SIG-M5 (cell line): ENCODE measurements around the gene DHRS7B.
"Not testable (repeated sequence)": the region's sequence is repeated elsewhere in the genome, so short reads cannot be mapped to it uniquely, and the experiment has no call there.

Experiments used
- DNase-seq: peaks from one replicate; lab custom pipeline; 2025; lab: John Stamatoyannopoulos, UW

The DHRS7B gene

GRCh38 chr17:21177854-21178600 is 51.3 kb downstream of the DHRS7B start:
- no peak for DNase-seq

DNA sequence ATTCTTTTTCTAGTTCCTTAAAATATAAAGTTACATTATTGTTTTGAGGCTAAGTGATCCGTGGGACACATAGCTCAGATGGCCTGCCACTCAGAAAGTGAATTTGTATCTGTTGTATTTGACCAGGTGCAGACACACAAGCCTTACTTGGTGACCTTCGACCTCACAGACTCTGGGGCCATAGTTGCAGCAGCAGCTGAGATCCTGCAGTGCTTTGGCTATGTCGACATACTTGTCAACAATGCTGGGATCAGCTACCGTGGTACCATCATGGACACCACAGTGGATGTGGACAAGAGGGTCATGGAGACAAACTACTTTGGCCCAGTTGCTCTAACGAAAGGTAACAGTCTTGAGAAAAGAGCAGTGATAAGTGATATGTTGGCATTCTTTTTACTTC is 56.7 kb downstream of the DHRS7B start:
- no peak for DNase-seq

DNA sequence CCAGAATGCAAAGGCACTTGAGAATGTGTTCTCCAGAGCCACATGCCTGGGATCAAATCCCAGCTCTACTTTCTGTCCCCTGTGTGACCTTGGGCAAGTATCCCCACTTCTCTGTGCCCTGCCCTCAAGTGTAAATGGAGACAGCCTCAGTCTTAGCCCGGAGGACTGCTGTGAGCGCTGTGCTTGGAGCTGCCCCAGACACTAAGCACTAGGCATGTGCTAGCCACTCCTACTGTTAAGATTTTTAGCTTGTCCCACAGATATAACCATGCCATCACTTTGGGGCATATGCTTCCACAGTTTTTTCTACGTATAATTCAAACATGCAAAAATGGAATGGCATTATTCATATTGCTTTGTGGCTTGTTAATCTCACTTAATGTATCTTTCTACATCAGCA is 57.8 kb downstream of the DHRS7B start:
- no peak for DNase-seq

DNA sequence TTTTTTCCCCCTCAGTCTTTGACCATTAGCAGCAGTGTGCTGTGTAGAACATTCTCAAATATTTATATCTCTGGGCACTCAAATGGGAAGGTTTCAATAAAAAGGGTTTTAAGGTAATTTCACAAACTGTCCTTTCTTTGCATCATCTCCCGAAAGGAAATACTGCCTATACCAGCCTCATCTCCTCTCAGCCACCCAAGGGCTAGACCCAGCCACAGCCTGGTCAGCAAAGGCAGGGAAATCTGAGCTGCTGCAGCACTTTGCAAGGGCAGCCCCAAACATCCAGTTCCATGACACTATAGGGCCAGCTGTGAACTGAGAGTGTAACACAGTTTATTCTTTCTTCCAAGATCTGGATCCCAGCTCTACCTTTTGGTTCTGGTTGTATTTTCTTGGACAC is 58.3 kb downstream of the DHRS7B start:
- no peak for DNase-seq

DNA sequence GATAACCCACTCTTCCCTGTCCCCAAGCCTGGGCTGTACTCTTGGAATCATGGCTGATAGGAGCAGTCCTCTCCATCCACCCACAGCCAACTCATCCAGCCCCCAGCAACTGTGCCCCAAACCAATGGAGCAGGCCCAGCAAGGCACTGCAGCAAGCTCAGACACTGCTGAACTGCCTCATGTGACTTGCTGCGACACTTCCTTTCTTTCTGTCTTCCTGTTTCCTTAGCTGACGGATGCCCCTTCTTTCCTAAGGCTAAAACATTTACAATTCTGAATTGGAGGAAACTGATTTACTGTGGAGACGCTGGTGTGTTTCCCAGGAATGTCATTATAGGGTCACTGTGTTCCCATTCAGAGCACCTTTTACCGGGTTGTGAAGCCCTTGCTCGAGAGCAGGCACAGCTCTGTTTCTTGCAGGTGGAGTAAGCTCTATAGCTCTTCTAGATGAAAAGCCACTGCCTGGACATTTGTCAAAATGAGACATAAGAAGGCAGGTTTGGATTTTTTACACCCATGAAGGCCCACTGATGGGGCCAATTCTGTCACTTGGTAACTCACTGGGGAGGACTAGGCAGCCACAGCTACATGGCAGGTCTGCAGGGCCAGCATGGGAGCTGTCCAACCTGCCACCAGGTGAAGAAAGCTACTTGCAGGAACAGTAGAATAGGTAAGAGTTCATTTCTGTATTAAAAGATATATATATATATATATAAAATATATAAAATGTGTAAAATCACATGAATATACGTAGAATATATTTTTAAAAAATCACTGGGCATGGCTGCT is 59.8 kb downstream of the DHRS7B start:
- DNase-seq: no peak

DNA sequence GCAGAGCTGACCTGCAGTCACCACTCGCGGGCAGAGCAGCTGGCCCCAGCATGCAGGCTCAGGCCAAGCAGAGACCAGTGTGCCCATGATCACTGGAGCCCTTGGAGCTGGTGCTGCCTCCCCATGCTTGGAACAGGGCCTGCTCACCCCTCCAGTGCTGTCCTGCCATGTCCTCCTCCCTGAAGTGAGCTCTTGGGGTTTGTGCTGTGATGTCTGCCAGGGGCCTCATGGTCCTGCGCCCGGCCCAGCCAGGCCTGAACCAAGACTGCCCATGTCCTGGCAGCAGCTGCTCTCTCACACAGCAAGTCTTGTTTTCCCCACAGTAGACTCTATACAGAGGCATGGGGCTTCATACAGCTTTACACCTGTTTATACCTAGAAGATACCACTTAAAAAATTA is 62.6 kb downstream of the DHRS7B start:
- no peak for DNase-seq

DNA sequence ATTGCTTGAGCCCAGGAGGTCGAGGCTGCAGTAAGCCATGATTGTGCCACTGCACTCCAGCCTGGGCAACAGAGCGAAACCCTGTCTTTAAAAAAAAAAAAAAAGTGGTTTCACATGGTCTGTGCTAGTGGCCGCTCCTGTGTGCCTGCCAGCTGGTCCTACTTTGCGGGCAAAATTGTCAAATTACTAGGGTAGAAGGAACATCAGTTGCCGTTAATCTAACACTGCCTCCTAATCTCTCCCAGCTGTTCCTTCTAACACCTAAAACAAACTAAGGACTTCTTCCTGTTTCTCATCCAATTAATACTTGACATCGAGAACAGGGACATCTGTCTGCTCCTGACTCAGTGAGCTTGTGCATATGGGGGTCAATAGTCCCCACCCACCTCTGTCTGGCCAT is 63.3 kb downstream of the DHRS7B start:
- no peak for DNase-seq

GRCh38 chr17:21191698-21192097 is 64.9 kb downstream of the DHRS7B start:
- no peak for DNase-seq

DNA sequence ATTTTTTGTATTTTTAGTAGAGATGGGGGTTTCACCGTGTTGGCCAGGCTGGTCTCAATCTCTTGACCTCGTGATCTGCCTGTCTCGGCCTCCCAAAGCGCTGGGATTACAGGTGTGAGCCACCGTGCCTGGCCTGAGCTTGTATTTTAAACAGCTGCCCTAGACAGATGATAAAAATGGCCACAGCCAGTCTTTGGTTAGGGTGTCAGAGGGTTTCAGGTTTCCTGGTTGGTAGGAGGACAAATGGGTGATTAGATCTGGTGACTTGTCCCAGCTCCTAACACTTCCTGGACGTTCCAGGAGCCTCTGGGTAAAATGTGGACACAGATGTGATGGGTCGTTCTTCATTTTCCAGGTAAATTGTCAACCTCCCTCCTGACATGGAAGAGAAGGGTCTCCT is 65.7 kb downstream of the DHRS7B start:
- DNase-seq: not testable (repeated sequence)

- DNase-seq: no peak
These were observed 66.3 kb downstream of the DHRS7B start for GRCh38 chr17:21193031-21193430.

DNA sequence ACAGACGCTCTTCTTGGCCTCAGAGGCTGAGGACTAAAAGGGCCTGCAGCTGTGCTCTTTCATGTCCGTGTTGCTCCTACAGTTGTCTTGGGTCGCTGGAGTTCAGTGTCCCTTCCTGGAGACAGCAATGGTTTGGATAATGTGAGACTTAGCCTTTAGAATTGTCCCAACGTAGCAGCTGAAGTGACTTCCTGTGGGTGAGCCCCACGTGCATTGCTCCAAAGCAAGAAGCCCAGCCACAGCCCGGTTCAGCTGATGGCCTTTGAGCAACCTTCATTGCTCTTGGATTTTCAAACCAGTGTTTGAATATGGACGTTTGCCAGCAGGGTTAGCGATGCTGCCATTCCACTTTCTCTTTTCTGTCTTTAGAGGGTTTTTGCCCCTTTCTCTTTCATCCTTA is 67.5 kb downstream of the DHRS7B start:
- no peak for DNase-seq

- DNase-seq: no peak
These were observed 67.9 kb downstream of the DHRS7B start for GRCh38 chr17:21194703-21195102.

DNA sequence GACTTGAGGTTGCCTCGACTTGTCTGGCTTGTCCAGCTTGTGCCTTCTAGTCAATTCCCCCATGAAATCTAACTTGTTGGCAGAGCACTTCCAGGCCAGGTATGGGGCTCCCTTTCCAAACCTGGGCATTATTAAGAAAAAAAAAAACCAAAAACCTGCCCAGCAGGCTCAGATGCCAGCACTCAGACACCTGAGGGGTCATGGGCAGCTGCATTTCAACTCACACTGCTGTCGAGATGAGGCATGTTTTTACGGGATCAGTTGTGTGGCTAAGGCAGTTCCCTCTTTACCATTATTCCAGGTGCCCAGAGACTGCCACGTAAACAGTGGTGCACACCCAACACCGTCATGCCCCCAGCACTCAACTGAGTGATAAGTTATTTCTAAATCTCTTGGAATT is 69.4 kb downstream of the DHRS7B start:
- no peak for DNase-seq

DNA sequence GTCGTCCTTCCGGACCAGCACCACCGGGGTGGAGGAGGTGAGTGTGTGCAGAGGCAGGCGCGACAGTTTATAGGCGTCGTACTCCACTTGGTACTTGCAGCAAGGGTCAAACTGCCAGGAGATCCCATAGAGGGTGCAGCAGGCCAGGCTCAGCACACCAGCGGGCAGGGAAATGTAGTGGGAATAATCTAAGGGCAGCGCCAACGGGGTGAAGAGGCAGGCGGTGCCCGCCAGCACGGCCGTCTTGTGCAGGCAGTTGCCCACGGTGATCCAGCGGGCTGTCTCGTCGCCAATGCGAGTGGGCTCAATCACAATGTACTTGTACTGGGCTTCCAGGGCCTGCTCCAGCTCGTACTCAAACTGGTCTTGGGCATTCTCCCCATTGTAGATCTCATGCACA is 71.6 kb downstream of the DHRS7B start:
- no peak for DNase-seq

DNA sequence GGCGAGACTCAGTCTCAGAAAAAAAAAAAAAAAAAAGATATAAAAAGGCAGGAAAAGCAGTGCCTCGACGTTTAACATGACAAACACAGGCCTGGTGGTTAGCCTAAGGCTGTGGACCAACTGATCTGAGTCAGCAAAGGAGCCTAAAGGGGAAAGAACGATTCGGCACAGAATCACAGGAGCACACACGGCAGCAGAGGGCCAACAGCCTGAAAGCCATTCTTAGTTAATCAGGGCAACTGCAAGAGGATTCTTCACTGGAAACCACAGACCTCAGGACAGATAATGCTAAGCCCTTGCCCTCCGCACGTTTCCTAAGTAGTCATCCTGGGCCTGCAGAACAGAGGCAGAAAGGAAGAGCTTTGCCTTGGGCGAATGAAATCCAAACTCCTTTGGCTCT is 72.5 kb downstream of the DHRS7B start:
- DNase-seq: no peak

DNA sequence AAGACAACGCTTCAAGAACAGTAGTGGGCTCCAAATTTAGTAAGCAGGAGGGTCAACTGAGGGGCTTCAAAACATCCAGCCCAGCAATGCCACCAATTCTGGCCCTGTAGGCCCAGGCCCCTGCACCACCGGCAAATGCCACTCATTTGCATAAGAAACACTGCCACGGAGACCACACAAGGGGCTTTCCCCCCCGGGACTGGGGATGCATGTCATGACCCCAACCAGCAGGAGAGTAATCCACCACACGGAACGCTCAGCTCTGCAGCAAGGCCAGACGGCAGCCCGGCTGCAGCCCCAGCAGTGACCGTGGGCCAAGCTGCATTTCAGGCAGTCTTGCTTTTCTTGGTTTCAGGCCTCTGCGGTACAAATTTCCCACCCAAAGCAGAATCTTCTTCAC is 73.1 kb downstream of the DHRS7B start:
- no peak for DNase-seq

DNA sequence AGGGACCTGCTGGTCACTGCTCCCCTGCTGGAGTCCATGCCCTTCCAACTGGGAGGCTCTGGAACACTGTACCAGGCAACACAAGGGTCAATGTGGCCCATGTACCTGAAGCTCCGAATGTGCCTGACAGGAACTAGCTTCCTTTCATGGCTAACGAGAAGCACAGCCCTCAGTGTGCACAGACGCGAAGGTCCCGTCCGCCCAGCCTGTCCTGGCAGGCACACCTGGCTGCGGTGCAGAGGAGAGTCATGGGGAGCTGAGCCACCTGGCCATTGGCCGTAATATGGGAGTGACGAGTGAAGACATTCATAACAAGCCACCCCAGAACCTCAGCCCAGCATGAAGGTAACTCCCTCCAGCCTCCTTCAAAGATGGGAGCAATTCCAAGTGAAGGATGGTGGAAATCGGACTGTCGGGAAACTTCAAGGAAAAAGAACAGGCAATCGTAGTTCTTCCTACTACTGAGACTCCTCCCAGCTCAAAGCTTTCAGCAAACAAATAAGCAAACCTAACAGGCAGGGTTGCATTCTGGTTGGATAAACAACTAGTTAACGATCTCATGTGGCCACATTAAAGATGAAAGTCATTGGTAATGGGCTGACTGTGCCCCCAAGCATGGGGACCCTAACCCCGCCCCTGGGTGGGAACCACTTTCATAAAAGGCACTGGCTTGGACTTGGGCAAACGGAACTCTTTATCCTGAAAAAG is 74.0 kb downstream of the DHRS7B start:
- DNase-seq: no peak

DNA sequence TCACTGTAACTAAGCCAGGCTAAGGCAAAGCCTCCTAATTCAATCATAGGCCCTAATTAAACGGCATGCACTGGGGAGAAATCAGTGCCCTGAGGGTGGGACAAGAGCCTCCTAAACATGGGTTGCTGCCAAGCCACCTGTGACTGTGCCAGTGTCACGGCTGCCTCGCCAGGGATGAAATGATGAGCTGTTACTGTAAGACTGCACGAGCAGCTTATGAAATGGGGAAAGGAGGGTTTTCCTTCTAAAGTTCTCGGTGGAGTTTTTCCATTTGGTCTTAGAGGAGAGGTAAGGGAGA is 74.5 kb downstream of the DHRS7B start:
- no peak for DNase-seq

- no peak for DNase-seq
These were observed 75.1 kb downstream of the DHRS7B start for GRCh38 chr17:21201874-21202273.

DNA sequence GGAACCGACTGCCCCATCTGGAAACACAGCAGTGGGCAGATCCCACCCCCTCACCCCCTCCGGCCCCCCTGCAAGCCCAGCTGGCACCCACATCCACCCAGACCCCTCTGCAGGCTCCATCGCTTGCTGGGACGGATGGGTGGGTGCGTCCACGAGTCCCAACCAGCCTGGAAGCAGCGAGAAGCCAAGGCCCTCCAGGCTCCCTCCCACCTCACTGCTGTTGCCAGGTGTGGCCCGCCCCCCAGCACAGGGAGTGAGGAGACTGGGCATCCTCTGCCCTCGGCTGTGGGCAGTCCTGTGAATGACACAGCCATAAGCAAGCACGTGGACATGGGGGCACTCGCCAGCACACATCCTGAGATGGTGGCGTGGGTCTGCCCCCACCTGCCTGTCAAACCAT is 75.7 kb downstream of the DHRS7B start:
- DNase-seq: no peak

DNA sequence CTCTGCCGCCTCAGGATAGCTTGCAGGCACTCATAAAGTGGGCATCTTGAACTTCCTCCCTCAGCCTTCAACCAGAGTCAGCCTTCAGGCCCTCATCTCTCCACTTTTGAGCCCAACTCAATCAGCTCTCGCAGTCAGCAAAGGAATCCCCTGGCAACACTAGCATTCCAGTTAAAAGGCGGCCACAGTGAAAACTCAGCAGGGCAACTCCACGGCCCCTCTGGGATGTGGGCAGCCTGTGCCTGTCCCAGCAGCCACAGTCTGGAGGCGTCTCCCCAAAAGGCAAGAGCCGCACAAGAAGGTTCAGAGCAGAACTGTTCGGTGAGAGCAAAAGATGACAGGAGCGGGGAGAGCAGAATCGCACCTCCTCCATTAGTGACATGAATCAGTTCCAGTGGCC is 78.2 kb downstream of the DHRS7B start:
- no peak for DNase-seq

DNA sequence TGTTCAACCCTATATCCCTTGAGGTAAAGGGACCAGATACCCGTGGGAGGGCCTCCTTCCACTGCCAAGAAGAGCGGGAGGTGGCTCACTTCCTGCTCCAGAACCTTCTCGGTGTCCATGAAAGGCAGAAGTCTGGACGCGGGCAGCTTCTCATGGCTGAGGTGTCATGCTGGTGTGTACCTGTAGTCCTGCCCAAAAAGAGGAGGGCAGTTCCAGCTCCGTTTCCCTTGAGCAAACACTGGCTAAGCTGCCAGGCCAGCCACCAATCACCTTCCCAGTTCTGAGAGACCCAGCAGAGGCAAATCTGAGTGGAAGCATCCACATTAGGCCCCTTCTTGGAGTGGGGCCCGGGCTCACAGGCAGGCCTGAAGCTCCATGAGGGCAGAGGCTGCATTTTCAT is 81.6 kb downstream of the DHRS7B start:
- no peak for DNase-seq

GRCh38 chr17:21209511-21210175 is 82.9 kb downstream of the DHRS7B start:
- DNase-seq: no peak
